Measurements from ENCODE around the gene MYEF2.

The MYEF2 gene

DNA sequence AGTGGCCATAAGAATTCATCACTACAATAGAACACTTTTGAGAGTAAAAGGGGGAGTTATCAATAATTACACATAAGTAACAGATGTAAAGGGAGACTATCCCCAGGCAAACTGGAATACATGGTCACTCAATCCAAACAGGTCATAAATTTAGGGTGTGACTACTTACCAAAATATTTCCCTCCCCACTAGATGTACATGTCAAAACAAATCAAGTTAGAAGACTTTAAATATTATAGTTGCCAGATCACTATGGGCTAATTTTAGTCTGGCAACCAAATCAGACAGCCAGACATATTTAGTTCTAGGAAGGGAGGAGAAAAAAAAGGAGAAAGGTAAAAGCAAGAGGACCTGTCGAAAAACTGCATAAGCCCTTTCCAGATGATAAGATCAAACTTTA is 34.2 kb downstream of the MYEF2 start:
- TF ChIP-seq TAF1 (IDR thresholded peaks at IDR 0.05; ENCODE audit: borderline replicate concordance, insufficient read depth, low read length) (no peak), FOXP2 (optimal IDR thresholded peaks at IDR 0.05; ENCODE audit: borderline replicate concordance, extremely low read depth, extremely low read length, insufficient read depth) (no peak), REST (IDR thresholded peaks at IDR 0.05; ENCODE audit: insufficient read depth in 1 of 2, low read depth in 2 of 2, low read length in 2 of 2) (no peak), SIN3A (IDR thresholded peaks at IDR 0.05; ENCODE audit: borderline replicate concordance, insufficient read depth, low read length) (no peak), POLR2AphosphoS5 (IDR thresholded peaks at IDR 0.05; ENCODE audit: low read depth, low read length) (no peak)

DNA sequence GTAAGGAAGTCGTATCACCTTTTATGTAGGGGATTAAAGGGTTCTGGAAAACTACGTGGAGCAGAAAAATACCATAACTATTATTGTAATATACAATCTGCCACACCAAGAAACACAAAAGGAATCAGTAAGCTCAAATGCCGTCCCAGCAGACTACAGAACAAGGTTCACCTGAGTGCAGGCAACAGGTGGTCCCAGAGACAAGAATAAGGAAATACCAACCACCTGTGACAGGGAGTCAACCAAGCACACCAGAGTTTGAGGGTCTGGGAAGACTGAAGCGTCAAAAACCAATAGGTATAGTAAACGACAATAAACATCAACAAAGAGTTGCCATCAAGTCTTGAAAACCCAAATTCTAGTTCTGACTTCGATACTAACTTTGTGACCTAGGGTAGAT is 45.2 kb downstream of the MYEF2 start:
- TF ChIP-seq FOXP2 (optimal IDR thresholded peaks at IDR 0.05; ENCODE audit: borderline replicate concordance, extremely low read depth, extremely low read length, insufficient read depth): no peak
- no peak for TF ChIP-seq REST (IDR thresholded peaks at IDR 0.05; ENCODE audit: insufficient read depth in 1 of 2, low read depth in 2 of 2, low read length in 2 of 2)
- no peak for TF ChIP-seq SIN3A (IDR thresholded peaks at IDR 0.05; ENCODE audit: borderline replicate concordance, insufficient read depth, low read length)
- no peak for TF ChIP-seq TAF1 (IDR thresholded peaks at IDR 0.05; ENCODE audit: borderline replicate concordance, insufficient read depth, low read length)
- TF ChIP-seq POLR2AphosphoS5 (IDR thresholded peaks at IDR 0.05; ENCODE audit: low read depth, low read length): no peak

DNA sequence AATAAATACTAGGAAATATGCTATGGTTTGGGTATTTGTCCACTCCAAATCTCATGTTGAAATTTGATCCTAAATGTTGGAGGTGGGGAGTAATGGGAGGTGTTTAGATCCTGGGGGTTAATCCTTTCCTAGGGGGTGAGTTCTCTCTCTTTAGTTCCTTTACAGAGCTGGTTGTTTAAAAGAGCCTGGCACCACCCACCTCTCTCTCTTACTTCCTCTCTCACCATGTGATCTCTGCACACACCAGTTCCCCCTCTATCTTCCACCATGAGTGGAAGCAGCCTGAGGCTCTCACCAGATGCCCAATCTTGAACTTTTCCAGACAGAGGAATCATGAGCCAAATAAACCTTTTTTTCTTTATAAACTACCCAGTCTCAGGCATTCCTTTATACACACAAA is 46.8 kb downstream of the MYEF2 start:
- TF ChIP-seq POLR2AphosphoS5 (IDR thresholded peaks at IDR 0.05; ENCODE audit: low read depth, low read length): no peak
- TF ChIP-seq FOXP2 (optimal IDR thresholded peaks at IDR 0.05; ENCODE audit: borderline replicate concordance, extremely low read depth, extremely low read length, insufficient read depth): no peak

GRCh38 chr15:48126667-48127355 is 51.3 kb downstream of the MYEF2 start:
- TF ChIP-seq REST (IDR thresholded peaks at IDR 0.05; ENCODE audit: insufficient read depth in 1 of 2, low read depth in 2 of 2, low read length in 2 of 2): no peak
- TF ChIP-seq SIN3A (IDR thresholded peaks at IDR 0.05; ENCODE audit: borderline replicate concordance, insufficient read depth, low read length): no peak
- TF ChIP-seq TAF1 (IDR thresholded peaks at IDR 0.05; ENCODE audit: borderline replicate concordance, insufficient read depth, low read length): no peak
- no peak for TF ChIP-seq POLR2AphosphoS5 (IDR thresholded peaks at IDR 0.05; ENCODE audit: low read depth, low read length)
- TF ChIP-seq FOXP2 (optimal IDR thresholded peaks at IDR 0.05; ENCODE audit: borderline replicate concordance, extremely low read depth, extremely low read length, insufficient read depth): no peak

DNA sequence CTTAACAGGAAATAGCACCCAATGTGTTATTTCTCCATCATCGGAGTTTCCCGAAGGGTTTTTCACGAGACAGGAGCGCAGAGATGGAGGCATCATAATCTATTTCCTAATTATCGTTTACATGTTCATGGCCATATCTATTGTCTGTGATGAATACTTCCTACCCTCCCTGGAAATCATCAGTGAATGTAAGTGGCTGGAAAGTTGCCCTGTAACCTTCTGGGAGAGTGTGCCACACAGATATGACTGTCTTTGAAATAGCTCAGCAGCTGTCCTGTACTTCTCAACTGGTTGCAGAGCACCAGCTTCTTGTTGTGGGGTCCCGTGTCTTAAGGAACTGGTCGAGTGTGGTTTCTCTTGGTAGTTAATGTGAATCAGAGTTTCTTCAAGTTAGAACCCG is 56.2 kb downstream of the MYEF2 start:
- TF ChIP-seq REST (IDR thresholded peaks at IDR 0.05; ENCODE audit: insufficient read depth in 1 of 2, low read depth in 2 of 2, low read length in 2 of 2): no peak
- no peak for TF ChIP-seq FOXP2 (optimal IDR thresholded peaks at IDR 0.05; ENCODE audit: borderline replicate concordance, extremely low read depth, extremely low read length, insufficient read depth)
- no peak for TF ChIP-seq TAF1 (IDR thresholded peaks at IDR 0.05; ENCODE audit: borderline replicate concordance, insufficient read depth, low read length)
- no peak for TF ChIP-seq SIN3A (IDR thresholded peaks at IDR 0.05; ENCODE audit: borderline replicate concordance, insufficient read depth, low read length)
- TF ChIP-seq POLR2AphosphoS5 (IDR thresholded peaks at IDR 0.05; ENCODE audit: low read depth, low read length): no peak

All from PFSK-1 (cell line).